Measurements from ENCODE around the gene KRTAP16-1. TPM values are rescaled to one million over a fixed set of nuclear protein-coding genes. Genes with fewer than 3 reads are reported as not detected.
A peak's percentile ranks its signal among the peaks of the same experiment; 100 is the strongest.

Gene KRTAP16-1
- total and polyA plus RNA-seq, 4 experiments from 2014 or later, result 0.28 TPM; not detected in 3

DNA sequence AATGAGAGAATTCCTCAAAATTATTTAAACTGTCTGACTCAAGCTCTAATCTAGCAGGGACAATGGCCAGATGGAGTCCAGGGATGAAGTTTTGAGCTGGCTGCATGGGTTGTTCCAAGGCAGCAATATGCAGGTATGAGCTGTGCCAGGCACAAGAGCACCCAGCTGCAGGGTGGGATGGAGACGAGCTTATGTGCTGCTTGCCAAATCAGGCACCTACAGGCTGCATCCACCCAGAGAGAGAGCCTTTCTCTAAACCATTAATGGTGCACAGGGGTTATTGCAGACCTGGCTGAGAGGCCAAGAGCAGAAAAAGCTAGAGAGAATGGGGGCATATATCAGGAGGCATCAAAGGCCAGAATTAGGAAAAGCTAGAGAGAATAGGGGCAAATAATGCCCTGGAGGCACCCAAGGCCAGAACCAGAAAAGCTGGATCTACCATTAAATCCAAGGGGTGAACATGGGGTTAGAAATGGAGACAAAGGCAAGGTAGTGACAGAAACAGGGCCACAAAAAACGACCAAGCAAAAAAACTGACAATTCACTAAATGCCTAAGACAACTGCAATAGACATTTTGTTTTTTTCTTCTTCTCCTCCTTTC lies 30.6 kb upstream of the KRTAP16-1 start:
- CTCF ChIA-PET (ENCODE audit: partially characterized antibody), result interaction anchor here (0.8 to 6.2 kb wide), 7 partner anchors 11 to 339 kb away, joined by 3 to 48 read pairs (median 9); partner anchors contain the start of genes KRT33A and KRTAP16-1
- peaks cover 0 to 28% (median 21%) of the 10 kb centered on the region in 8 donors for H3K9me3 Mint-ChIP-seq
- peak overlapping the region; percentile 72 for H3K27ac ChIP-seq (ENCODE audit: low read depth, low read length)

GRCh38 chr17:41338961-41339485 lies 29.9 kb upstream of the KRTAP16-1 start:
- ChIA-PET CTCF (ENCODE audit: partially characterized antibody) (interaction anchor here (1.0 to 6.2 kb wide), 5 partner anchors 16 to 324 kb away, joined by 3 to 48 read pairs (median 9); partner anchors contain the start of gene KRTAP16-1), POLR2A (ENCODE audit: partially characterized antibody) (interaction anchor here (0.6 to 5.8 kb wide), 10 partner anchors 10 to 351 kb away, joined by 3 to 75 read pairs (median 5); partner anchors contain the start of genes EIF1 and KRTAP16-1)
- Mint-ChIP-seq H3K4me1 (peaks cover 71 to 97% (median 86%) of the 10 kb centered on the region in 4 donors), H3K4me3 (peak overlapping the region; percentile 49 to 80 (median 69)), H3K9me3 (peaks cover 0 to 24% (median 19%) of the 10 kb centered on the region in 8 donors), H3K27ac (peak overlapping the region; percentile 95 to 100 (median 99)), H3K36me3 (peaks cover 16% of the 10 kb centered on the region in 2 donors), H3K27me3 (no peaks in the 10 kb centered on the region)
- Histone ChIP-seq H3K4me1 (ENCODE audit: insufficient read depth, low read length) (peaks cover 100% of the 10 kb centered on the region), H3K4me3 (ENCODE audit: low read length in 2 of 2) (no peak overlapping the region), H3K36me3 (ENCODE audit: insufficient read depth, low read length) (no peaks in the 10 kb centered on the region), H3K27me3 (ENCODE audit: insufficient read depth, low read length) (no peaks in the 10 kb centered on the region), H3K9me3 (ENCODE audit: control insufficient read depth in 1 of 2, low read length in 2 of 2) (no peaks in the 10 kb centered on the region), H3K27ac (ENCODE audit: low read depth, low read length) (peak overlapping the region; percentile 72)
- intact Hi-C loops (cut with micrococcal nuclease), result loop anchor here (1.0 to 2.0 kb wide), 2 partner anchors 16 to 31 kb away; no protein-coding TSS in a partner anchor
- DNase-seq, result peak; percentile 87 to 94 (median 91)

More for the DNA sequence above, 30.6 kb upstream of the KRTAP16-1 start:
- peak overlapping the region; percentile 49 to 80 (median 69) for H3K4me3 Mint-ChIP-seq
- Histone ChIP-seq H3K9me3 (ENCODE audit: control insufficient read depth in 1 of 2, low read length in 2 of 2) (no peaks in the 10 kb centered on the region), H3K27me3 (ENCODE audit: insufficient read depth, low read length) (no peaks in the 10 kb centered on the region), H3K36me3 (ENCODE audit: insufficient read depth, low read length) (no peaks in the 10 kb centered on the region), H3K4me1 (ENCODE audit: insufficient read depth, low read length) (peaks cover 94% of the 10 kb centered on the region), H3K4me3 (ENCODE audit: low read length in 2 of 2) (peak overlapping the region; percentile 15 to 20)
- intact Hi-C loops (cut with micrococcal nuclease), result loop anchor here (1.0 to 2.0 kb wide), 2 partner anchors 17 to 31 kb away; no protein-coding TSS in a partner anchor
- peak overlapping the region; percentile 95 to 100 (median 99) for H3K27ac Mint-ChIP-seq
- H3K27me3 Mint-ChIP-seq, result no peaks in the 10 kb centered on the region
- peak in 1 of 5 donors; percentile 41 for DNase-seq
- peaks cover 16% of the 10 kb centered on the region in 2 donors for H3K36me3 Mint-ChIP-seq
- peaks cover 66 to 95% (median 80%) of the 10 kb centered on the region in 4 donors for H3K4me1 Mint-ChIP-seq
- POLR2A ChIA-PET (ENCODE audit: partially characterized antibody), result interaction anchor here (0.6 to 5.8 kb wide), 13 partner anchors 8 to 350 kb away, joined by 3 to 75 read pairs (median 5); partner anchors contain the start of genes EIF1 and KRTAP16-1

DNA sequence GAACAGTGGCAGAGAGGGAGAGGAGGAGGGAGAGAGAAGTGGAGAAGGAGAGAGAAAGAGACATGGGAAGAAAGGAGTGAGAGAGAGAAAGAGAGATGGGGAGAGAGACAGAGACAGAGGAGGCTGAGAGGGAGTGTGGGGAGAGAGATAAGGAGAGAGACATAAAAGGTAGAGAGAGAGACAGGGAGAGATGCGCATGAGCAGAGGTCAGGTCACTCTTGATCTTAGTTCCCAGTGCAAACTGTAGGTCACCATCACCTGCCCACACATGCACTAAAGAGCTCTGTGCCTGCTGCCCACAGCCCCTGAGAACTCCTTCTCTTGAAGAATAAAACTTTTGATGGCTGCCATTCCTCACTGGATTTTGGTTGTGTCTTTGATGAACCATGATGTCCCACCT lies 26.6 kb upstream of the KRTAP16-1 start:
- no peaks in the 10 kb centered on the region for H3K27me3 ChIP-seq (ENCODE audit: insufficient read depth, low read length)
- H3K27ac Mint-ChIP-seq, result peak overlapping the region; percentile 19 to 93 (median 78)
- ChIA-PET CTCF (ENCODE audit: partially characterized antibody) (interaction anchor here (1.7 kb wide), 1 partner anchor 13 kb away, joined by 9 read pairs; no protein-coding TSS in a partner anchor), POLR2A (ENCODE audit: partially characterized antibody) (interaction anchor here (1.0 kb wide), 1 partner anchor 13 kb away, joined by 4 read pairs; no protein-coding TSS in a partner anchor)
- H3K36me3 Mint-ChIP-seq, result no peaks in the 10 kb centered on the region
- no peak overlapping the region for H3K27ac ChIP-seq (ENCODE audit: low read depth, low read length)
- no peak overlapping the region for H3K4me3 ChIP-seq (ENCODE audit: low read length in 2 of 2)
- H3K4me1 ChIP-seq (ENCODE audit: insufficient read depth, low read length), result peaks cover 75% of the 10 kb centered on the region
- H3K36me3 ChIP-seq (ENCODE audit: insufficient read depth, low read length), result no peaks in the 10 kb centered on the region
- peaks cover 0 to 2% (median 0%) of the 10 kb centered on the region in 8 donors for H3K9me3 Mint-ChIP-seq
- peaks cover 61 to 89% (median 71%) of the 10 kb centered on the region in 4 donors for H3K4me1 Mint-ChIP-seq
- no peak for DNase-seq
- no peaks in the 10 kb centered on the region for H3K9me3 ChIP-seq (ENCODE audit: control insufficient read depth in 1 of 2, low read length in 2 of 2)
- peak overlapping the region in 3 of 8 donors; percentile 53 to 67 (median 60) for H3K4me3 Mint-ChIP-seq
- H3K27me3 Mint-ChIP-seq, result no peaks in the 10 kb centered on the region
- intact Hi-C loops (cut with micrococcal nuclease), result no loop called here

- peaks cover 0 to 1% (median 0%) of the 10 kb centered on the region in 8 donors for H3K9me3 Mint-ChIP-seq
- H3K36me3 Mint-ChIP-seq, result no peaks in the 10 kb centered on the region
- Histone ChIP-seq H3K9me3 (ENCODE audit: control insufficient read depth in 1 of 2, low read length in 2 of 2) (no peaks in the 10 kb centered on the region), H3K27ac (ENCODE audit: low read depth, low read length) (no peak overlapping the region), H3K4me3 (ENCODE audit: low read length in 2 of 2) (peak overlapping the region in 1 of 2 donors; percentile 18), H3K4me1 (ENCODE audit: insufficient read depth, low read length) (peaks cover 64% of the 10 kb centered on the region), H3K27me3 (ENCODE audit: insufficient read depth, low read length) (no peaks in the 10 kb centered on the region), H3K36me3 (ENCODE audit: insufficient read depth, low read length) (no peaks in the 10 kb centered on the region)
- peaks cover 51 to 80% (median 60%) of the 10 kb centered on the region in 4 donors for H3K4me1 Mint-ChIP-seq
- H3K4me3 Mint-ChIP-seq, result peak overlapping the region in 5 of 8 donors; percentile 46 to 72 (median 51)
- peak overlapping the region; percentile 59 to 92 (median 86) for H3K27ac Mint-ChIP-seq
- ChIA-PET CTCF (ENCODE audit: partially characterized antibody) (interaction anchor here (1.6 kb wide), 1 partner anchor 314 kb away, joined by 4 read pairs; no protein-coding TSS in a partner anchor), POLR2A (ENCODE audit: partially characterized antibody) (interaction anchor here (1.4 kb wide), 1 partner anchor 26 kb away, joined by 8 read pairs; the partner anchor contains the start of gene KRTAP16-1)
- no peaks in the 10 kb centered on the region for H3K27me3 Mint-ChIP-seq
- intact Hi-C loops (cut with micrococcal nuclease), result no loop called here
- peak in 1 of 5 donors; percentile 40 for DNase-seq
Observed at GRCh38 chr17:41334385-41335305, 25.5 kb upstream of the KRTAP16-1 start.

DNA sequence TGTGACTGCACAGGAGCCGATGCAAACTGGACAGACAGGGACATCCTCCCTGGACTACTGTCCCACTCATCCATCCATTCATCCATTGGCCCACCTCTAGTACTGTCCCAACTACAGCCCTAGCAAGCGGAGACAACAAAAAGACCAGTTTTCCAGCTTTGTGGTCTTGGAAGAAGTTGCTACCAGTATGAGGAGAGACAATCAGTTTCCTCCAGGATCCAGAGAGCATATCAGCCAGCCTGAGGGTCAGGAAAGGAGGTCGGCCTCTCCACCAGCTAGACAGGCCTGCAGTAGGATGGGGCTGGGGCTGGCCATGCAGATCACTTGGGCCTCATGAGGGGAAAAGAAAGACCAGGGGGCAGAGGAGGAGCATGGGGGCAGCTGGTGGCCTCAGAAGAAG lies 24.7 kb upstream of the KRTAP16-1 start:
- DNase-seq, result no peak
- no peaks in the 10 kb centered on the region for H3K27me3 Mint-ChIP-seq
- POLR2A ChIA-PET (ENCODE audit: partially characterized antibody), result interaction anchor here (0.6 to 1.4 kb wide), 2 partner anchors 25 to 208 kb away, joined by 3 to 8 read pairs; partner anchors contain the start of gene KRTAP16-1

GRCh38 chr17:41333098-41333497 lies 24.0 kb upstream of the KRTAP16-1 start:
- ChIA-PET POLR2A (ENCODE audit: partially characterized antibody) (interaction anchor here (0.6 to 1.2 kb wide), 2 partner anchors 8 to 207 kb away, joined by 3 to 4 read pairs; no protein-coding TSS in a partner anchor), CTCF (ENCODE audit: partially characterized antibody) (interaction anchor here (1.6 to 4.5 kb wide), 2 partner anchors 11 to 315 kb away, joined by 4 to 26 read pairs; no protein-coding TSS in a partner anchor)
- no peaks in the 10 kb centered on the region for H3K36me3 Mint-ChIP-seq
- peaks cover 0 to 1% (median 0%) of the 10 kb centered on the region in 8 donors for H3K9me3 Mint-ChIP-seq
- H3K27me3 Mint-ChIP-seq, result no peaks in the 10 kb centered on the region
- H3K4me3 Mint-ChIP-seq, result peak overlapping the region in 2 of 8 donors; percentile 15 to 42
- Histone ChIP-seq H3K4me3 (ENCODE audit: low read length in 2 of 2) (no peak overlapping the region), H3K36me3 (ENCODE audit: insufficient read depth, low read length) (no peaks in the 10 kb centered on the region), H3K27ac (ENCODE audit: low read depth, low read length) (no peak overlapping the region), H3K9me3 (ENCODE audit: control insufficient read depth in 1 of 2, low read length in 2 of 2) (no peaks in the 10 kb centered on the region), H3K27me3 (ENCODE audit: insufficient read depth, low read length) (no peaks in the 10 kb centered on the region), H3K4me1 (ENCODE audit: insufficient read depth, low read length) (peaks cover 64% of the 10 kb centered on the region)
- DNase-seq, result no peak
- peak overlapping the region in 5 of 7 donors; percentile 23 to 73 (median 61) for H3K27ac Mint-ChIP-seq
- H3K4me1 Mint-ChIP-seq, result peaks cover 43 to 77% (median 51%) of the 10 kb centered on the region in 4 donors
- intact Hi-C loops (cut with micrococcal nuclease), result no loop called here

More for the DNA sequence above, 24.7 kb upstream of the KRTAP16-1 start:
- CTCF ChIA-PET (ENCODE audit: partially characterized antibody), result interaction anchor here (1.6 to 4.5 kb wide), 2 partner anchors 12 to 315 kb away, joined by 4 to 26 read pairs; no protein-coding TSS in a partner anchor
- peak overlapping the region in 6 of 7 donors; percentile 26 to 92 (median 76) for H3K27ac Mint-ChIP-seq
- no peak overlapping the region for H3K4me3 ChIP-seq (ENCODE audit: low read length in 2 of 2)
- peaks cover 0 to 1% (median 0%) of the 10 kb centered on the region in 8 donors for H3K9me3 Mint-ChIP-seq
- peaks cover 43 to 77% (median 53%) of the 10 kb centered on the region in 4 donors for H3K4me1 Mint-ChIP-seq
- H3K27ac ChIP-seq (ENCODE audit: low read depth, low read length), result no peak overlapping the region
- intact Hi-C loops (cut with micrococcal nuclease), result no loop called here
- no peaks in the 10 kb centered on the region for H3K9me3 ChIP-seq (ENCODE audit: control insufficient read depth in 1 of 2, low read length in 2 of 2)
- H3K36me3 ChIP-seq (ENCODE audit: insufficient read depth, low read length), result no peaks in the 10 kb centered on the region
- no peaks in the 10 kb centered on the region for H3K36me3 Mint-ChIP-seq
- H3K27me3 ChIP-seq (ENCODE audit: insufficient read depth, low read length), result no peaks in the 10 kb centered on the region
- peaks cover 64% of the 10 kb centered on the region for H3K4me1 ChIP-seq (ENCODE audit: insufficient read depth, low read length)
- H3K4me3 Mint-ChIP-seq, result peak overlapping the region in 4 of 8 donors; percentile 43 to 72 (median 46)
